ENCODE data around the gene PPM1K. TPM values are rescaled to one million over a fixed set of nuclear protein-coding genes. Genes with fewer than 3 reads are reported as not detected.
A peak's percentile ranks its signal among the peaks of the same experiment; 100 is the strongest.

PPM1K gene
- total RNA-seq = 11.9 and 15.9 TPM in 2 replicates
- long read RNA-seq, full-length matches to known transcripts = 21 of 39 reads
- long read RNA-seq, partial matches to known transcripts = 5 of 39 reads
- long read RNA-seq, other reads (novel, unspliced or antisense) = 13 of 39 reads

DNA sequence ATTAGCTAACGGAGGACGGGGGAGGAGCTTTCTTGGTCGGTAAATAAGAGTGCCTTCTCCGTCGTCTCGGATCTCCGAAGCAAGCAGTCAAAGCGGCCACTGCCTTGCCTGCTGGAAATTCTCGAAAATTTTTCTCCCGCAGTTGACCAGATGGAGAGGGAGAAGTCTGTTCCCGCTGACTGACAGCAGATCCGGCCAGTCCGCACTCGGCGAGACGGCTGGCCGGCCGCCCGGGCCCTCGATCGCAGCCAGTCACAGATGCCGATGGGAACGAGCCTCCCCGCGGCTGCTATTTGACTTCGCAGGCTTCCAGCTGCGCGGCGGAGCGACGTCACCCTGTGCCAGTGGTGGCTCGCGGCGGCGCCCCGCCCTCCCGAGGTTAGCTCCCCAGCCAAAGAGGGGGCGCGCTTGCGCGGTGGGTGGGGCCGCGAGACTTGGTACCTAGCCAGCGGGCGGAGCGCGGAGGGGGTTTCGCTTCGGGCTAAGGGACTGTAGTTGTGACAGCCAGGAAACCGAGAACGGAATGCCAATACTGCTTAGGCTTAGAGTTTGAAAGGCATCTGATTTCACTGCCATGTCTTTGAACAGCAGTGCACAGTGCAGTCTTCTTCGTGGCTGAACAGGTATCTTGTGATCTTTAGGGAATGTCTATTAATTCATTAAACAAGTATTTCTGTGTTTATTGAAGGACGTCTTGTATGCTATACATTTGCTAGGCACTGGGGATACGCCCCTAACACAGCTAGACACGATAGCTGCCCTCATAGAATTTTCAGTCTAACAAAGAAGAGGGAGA lies at the start of gene PPM1K:
Gene PPM1K (minus strand): TSS at position 123 of the 796 bp plus-strand sequence. CDS start 5,978 bp downstream, outside the sequence.
- Mint-ChIP-seq H3K36me3 (ENCODE audit: unreplicated experiment) (no peaks in the 10 kb centered on the region), H3K27ac (ENCODE audit: unreplicated experiment) (peak within 1 kb of the TSS; percentile 100), H3K9me3 (ENCODE audit: unreplicated experiment) (no peaks in the 10 kb centered on the region)

DNA sequence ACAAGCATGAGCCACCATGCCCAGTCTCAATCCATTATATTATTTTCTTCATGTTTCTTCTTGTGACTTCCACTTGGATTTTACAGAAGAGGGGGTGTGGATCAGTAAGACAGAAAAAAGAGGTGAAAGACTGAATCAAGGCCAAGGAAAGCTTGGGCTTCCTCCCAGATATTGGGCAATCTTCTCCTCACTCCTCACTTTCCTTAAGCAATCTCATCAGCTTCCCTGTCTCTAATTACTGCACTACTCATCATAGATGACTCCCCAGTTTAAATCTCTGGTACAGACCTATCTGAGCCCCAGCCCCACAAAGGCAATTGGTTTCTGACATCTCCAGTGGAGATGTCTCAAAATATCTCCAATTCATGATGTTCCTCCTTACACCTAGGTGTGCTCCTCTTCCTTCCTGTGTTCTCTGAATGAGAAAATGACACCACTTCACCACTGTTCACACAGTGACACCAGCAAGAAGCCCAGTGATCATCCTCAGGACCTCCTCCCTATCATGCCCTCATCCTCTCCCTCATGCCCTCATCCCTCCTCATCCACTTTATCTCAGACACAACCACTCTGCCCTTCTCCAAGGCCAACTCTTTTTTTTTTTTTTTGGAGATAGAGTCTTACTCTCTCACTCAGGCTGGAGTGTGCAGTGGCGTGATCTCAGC lies 49.5 kb upstream of the PPM1K start:
- peaks cover 20% of the 10 kb centered on the region for H3K27me3 Mint-ChIP-seq (ENCODE audit: unreplicated experiment)
- TF ChIP-seq, protein P1, sequence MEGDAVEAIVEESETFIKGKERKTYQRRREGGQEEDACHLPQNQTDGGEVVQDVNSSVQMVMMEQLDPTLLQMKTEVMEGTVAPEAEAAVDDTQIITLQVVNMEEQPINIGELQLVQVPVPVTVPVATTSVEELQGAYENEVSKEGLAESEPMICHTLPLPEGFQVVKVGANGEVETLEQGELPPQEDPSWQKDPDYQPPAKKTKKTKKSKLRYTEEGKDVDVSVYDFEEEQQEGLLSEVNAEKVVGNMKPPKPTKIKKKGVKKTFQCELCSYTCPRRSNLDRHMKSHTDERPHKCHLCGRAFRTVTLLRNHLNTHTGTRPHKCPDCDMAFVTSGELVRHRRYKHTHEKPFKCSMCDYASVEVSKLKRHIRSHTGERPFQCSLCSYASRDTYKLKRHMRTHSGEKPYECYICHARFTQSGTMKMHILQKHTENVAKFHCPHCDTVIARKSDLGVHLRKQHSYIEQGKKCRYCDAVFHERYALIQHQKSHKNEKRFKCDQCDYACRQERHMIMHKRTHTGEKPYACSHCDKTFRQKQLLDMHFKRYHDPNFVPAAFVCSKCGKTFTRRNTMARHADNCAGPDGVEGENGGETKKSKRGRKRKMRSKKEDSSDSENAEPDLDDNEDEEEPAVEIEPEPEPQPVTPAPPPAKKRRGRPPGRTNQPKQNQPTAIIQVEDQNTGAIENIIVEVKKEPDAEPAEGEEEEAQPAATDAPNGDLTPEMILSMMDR (IDR thresholded peaks at IDR 0.05) = no peak
- H3K36me3 Mint-ChIP-seq (ENCODE audit: unreplicated experiment) = no peaks in the 10 kb centered on the region
- no peak overlapping the region for H3K4me3 Mint-ChIP-seq (ENCODE audit: unreplicated experiment)
- H3K9me3 Mint-ChIP-seq (ENCODE audit: unreplicated experiment) = no peaks in the 10 kb centered on the region
- DNase-seq (ENCODE audit: extremely low spot score, unreplicated experiment) = no peak
- no peak overlapping the region for H3K27ac Mint-ChIP-seq (ENCODE audit: unreplicated experiment)
- no peaks in the 10 kb centered on the region for H3K4me1 Mint-ChIP-seq (ENCODE audit: unreplicated experiment)

More for the DNA sequence above, at the start of gene PPM1K:
- H3K4me3 Mint-ChIP-seq (ENCODE audit: unreplicated experiment) = peak within 1 kb of the TSS; percentile 98
- TF ChIP-seq, protein P1 (IDR thresholded peaks at IDR 0.05) = peak; percentile 20
- no peaks in the 10 kb centered on the region for H3K27me3 Mint-ChIP-seq (ENCODE audit: unreplicated experiment)
- peaks cover 30% of the 10 kb centered on the region for H3K4me1 Mint-ChIP-seq (ENCODE audit: unreplicated experiment)
- peak; percentile 100 for DNase-seq (ENCODE audit: extremely low spot score, unreplicated experiment)

DNA sequence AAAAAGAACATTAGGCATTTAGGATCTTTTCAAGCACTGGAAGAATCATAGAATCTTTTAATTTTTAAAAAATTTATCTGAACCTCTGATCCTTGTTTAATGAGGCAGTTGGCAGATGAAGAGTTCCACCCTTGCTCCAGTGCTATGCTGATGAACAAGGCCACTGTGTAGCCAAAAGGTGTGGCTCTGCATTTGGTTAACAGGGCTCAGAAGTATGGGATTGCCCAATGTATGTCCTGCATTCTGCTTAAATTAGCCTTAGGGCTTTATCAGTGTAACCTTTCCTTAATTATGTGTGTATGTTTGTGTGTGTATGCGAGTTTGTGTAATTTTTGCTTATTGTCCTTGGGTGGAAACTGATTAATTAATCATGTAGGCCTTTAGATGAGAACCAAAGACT lies 43.3 kb upstream of the PPM1K start:
- Mint-ChIP-seq H3K4me1 (ENCODE audit: unreplicated experiment) (no peaks in the 10 kb centered on the region), H3K4me3 (ENCODE audit: unreplicated experiment) (no peak overlapping the region), H3K27me3 (ENCODE audit: unreplicated experiment) (peaks cover 15% of the 10 kb centered on the region), H3K27ac (ENCODE audit: unreplicated experiment) (no peak overlapping the region), H3K9me3 (ENCODE audit: unreplicated experiment) (no peaks in the 10 kb centered on the region), H3K36me3 (ENCODE audit: unreplicated experiment) (no peaks in the 10 kb centered on the region)
- no peak for DNase-seq (ENCODE audit: extremely low spot score, unreplicated experiment)
- TF ChIP-seq, protein P1 (IDR thresholded peaks at IDR 0.05) = no peak

DNA sequence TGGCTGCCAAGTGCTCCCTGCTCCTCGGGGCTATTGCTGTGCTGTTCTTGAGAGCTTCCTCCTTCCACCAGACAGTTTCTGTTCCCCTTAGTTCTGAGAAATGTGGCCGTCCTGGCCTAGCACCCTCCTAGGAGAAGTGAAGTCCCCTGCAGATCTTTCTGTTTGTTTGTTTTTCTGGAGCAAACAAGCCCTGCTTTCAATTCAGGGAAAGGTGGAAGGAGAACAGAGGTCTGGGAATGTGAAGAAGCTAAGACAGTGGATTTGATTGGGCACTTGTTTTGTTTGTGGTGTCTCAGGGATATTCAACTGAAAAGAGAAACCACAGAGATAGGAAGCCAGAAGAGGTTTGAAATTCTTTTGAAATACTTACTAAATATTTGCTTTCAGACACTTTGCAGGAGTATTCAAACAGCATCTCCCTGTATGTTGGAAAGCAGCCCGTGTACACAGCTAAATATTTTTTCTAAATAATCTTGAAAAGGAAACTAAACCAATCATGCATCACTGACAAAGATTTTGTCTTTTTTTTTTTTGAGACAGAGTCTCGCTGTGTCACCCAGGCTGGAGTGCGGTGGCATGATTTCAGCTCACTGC lies 36.5 kb upstream of the PPM1K start:
- Mint-ChIP-seq H3K9me3 (ENCODE audit: unreplicated experiment) (no peaks in the 10 kb centered on the region), H3K27ac (ENCODE audit: unreplicated experiment) (no peak overlapping the region), H3K36me3 (ENCODE audit: unreplicated experiment) (no peaks in the 10 kb centered on the region), H3K4me3 (ENCODE audit: unreplicated experiment) (no peak overlapping the region), H3K4me1 (ENCODE audit: unreplicated experiment) (peaks cover 4% of the 10 kb centered on the region), H3K27me3 (ENCODE audit: unreplicated experiment) (peaks cover 2% of the 10 kb centered on the region)
- TF ChIP-seq, protein P1 (IDR thresholded peaks at IDR 0.05) = no peak
- no peak for DNase-seq (ENCODE audit: extremely low spot score, unreplicated experiment)
